ENCODE results near the gene ADGRG4.

- TF ChIP-seq CTCF (IDR thresholded peaks at IDR 0.05; ENCODE audit: low read depth, low read length, missing input control) (no peak), SP1 (IDR thresholded peaks at IDR 0.05) (no peak), FOXA2 (IDR thresholded peaks at IDR 0.05) (no peak), REST (IDR thresholded peaks at IDR 0.05) (no peak), EGR1 (IDR thresholded peaks at IDR 0.05; ENCODE audit: low read depth in 2 of 2) (no peak), MAX (IDR thresholded peaks at IDR 0.05) (no peak), RAD21 (IDR thresholded peaks at IDR 0.05) (no peak), FOXA1 (IDR thresholded peaks at IDR 0.05) (no peak), NR2F2 (IDR thresholded peaks at IDR 0.05) (no peak), JUND (IDR thresholded peaks at IDR 0.05) (no peak), YY1 (IDR thresholded peaks at IDR 0.05) (no peak), GABPA (IDR thresholded peaks at IDR 0.05 in 1 of 2, conservative IDR thresholded peaks at IDR 0.05 in 1 of 2) (no peak), ATF3 (IDR thresholded peaks at IDR 0.05) (no peak)
Observed at GRCh38 chrX:136446208-136446607, 145.4 kb downstream of the ADGRG4 start.
